ENCODE results near the gene ZC2HC1B.

GRCh38 chr6:143984666-143985065 lies 120.4 kb downstream of the ZC2HC1B start:
- TF ChIP-seq EZH2phosphoT487 (IDR thresholded peaks at IDR 0.05; ENCODE audit: low read depth) (no peak), CTCF (IDR thresholded peaks at IDR 0.05; ENCODE audit: low read depth, low read length) (no peak)

Measured in OCI-LY3 (cell line).